ENCODE measurements around the gene ADGRA3.

Gene ADGRA3

DNA sequence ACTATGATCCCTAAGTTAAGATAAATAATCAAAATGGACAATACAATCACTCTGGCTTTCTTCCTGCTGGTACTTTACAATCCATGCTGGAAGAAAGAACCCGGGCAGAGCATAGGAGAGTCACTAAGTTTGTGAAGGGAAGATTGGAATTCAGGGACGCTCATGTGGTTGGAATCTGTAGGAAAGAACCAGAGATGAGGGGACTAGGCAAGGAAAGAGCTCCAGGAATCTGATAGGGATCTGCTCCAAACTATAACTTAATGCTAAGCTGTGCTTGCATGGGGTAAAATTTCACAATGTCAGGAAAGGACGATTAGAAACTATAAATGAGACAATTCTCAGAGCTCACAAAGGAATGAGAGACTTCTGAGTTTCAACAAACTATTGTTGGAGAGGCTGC lies 167.5 kb downstream of the ADGRA3 start:
- no peak for DNase-seq

DNA sequence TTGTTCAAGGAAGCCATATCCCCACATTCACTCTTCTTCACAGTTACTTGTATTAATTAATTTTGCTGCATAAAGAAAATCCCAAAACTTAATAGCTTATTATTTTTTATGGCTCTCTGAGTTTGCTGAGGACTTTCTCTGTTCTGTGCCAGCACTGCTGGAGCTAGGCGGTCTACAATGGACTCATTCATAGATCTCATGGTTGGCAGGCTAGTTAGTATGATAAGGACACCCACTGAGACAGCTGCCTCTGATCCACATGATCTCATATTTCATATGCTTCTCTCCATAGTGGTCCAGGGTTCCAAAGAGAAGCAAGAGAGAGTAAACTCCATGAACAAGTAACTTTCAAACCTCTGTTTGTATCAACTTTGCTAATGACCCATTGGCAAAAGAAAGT lies 170.2 kb downstream of the ADGRA3 start:
- DNase-seq (no peak), ATAC-seq (no peak)

More for the DNA sequence above, 167.5 kb downstream of the ADGRA3 start:
- ATAC-seq, result no peak

DNA sequence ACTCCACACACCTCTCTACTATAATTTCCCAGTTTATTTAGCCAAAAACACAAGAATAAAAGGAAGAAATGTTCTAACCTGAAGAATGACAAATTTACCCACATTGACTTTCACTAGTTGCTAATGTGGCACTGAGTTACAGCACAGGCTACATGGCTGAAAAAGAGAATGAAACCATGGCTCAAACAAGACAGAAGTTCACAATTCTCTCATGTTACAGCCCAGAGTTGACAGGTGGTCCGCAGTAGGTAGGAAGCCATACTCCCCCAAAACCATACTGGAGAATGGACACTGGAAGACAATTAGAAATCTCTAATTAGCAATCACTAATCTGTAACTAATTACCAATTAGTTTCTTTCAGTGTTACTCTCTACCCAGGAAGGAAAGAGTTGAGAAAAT lies 170.8 kb downstream of the ADGRA3 start:
- no peak for DNase-seq
- ATAC-seq, result no peak

DNA sequence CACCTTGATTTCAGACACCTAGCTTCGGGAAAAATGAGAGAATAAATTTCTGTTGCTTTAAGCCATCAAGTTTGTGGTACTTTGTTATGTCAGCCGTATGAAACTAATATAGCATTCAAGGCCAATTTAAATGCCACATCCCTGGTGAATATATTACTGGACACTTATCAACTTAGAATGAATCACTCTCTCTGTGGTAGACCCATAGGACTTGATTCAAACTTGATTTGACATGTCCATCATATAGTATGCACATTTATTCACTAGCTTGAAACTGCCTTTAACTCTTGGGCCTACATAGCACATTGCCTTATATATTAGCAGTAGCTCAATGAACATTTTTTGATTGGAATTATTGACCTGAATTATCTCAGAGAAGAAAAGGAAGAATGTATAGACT lies 172.3 kb downstream of the ADGRA3 start:
- ATAC-seq, result no peak
- no peak for DNase-seq

DNA sequence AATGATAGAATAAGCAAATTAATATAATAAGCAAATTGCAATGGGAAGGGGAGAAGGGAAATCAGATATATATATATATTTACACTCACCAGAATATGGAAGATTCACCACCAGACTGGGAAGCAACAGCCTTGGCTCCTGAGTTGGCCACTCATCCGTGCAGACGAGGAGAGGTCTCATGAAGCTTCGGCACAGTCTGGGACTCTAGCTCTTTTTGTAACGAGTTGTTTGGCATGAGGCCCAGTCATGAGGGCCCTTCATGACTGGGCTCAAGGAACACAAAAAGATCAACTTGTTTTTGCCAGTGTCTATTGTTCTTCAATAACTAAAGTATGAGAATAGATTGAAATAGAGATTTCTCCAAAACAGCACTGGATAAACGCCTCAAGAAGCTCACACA lies 176.4 kb downstream of the ADGRA3 start:
- ATAC-seq (no peak), DNase-seq (no peak)

DNA sequence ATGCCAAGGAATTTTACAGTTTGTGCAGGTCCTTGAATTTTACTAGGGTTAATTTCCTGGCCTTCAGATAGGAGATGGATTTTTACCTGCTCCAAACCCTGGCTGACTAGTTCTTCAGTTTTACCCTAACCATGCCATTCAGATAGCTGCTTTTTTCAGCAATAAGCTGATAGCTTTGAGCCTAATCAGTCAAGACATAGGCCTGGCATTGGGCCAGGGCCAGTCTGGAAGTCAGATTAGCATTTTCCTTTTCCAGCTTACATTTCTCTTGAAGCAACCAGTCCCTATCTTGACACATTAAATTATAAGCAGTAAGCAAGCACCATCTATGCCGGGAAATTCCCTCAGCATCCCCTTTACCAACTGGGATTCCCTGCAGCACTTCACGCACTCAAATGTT lies 177.1 kb downstream of the ADGRA3 start:
- DNase-seq (no peak), ATAC-seq (no peak)
